ENCODE results near the gene TLX2. TPM values are rescaled to one million over a fixed set of nuclear protein-coding genes. Genes with fewer than 3 reads are reported as not detected.

The TLX2 gene
- total and polyA plus RNA-seq, 2 of the 8 experiments (the other 6 are each of a cell fraction or from before 2014, with no cell fraction given), result 0.06 to 0.17 TPM

DNA sequence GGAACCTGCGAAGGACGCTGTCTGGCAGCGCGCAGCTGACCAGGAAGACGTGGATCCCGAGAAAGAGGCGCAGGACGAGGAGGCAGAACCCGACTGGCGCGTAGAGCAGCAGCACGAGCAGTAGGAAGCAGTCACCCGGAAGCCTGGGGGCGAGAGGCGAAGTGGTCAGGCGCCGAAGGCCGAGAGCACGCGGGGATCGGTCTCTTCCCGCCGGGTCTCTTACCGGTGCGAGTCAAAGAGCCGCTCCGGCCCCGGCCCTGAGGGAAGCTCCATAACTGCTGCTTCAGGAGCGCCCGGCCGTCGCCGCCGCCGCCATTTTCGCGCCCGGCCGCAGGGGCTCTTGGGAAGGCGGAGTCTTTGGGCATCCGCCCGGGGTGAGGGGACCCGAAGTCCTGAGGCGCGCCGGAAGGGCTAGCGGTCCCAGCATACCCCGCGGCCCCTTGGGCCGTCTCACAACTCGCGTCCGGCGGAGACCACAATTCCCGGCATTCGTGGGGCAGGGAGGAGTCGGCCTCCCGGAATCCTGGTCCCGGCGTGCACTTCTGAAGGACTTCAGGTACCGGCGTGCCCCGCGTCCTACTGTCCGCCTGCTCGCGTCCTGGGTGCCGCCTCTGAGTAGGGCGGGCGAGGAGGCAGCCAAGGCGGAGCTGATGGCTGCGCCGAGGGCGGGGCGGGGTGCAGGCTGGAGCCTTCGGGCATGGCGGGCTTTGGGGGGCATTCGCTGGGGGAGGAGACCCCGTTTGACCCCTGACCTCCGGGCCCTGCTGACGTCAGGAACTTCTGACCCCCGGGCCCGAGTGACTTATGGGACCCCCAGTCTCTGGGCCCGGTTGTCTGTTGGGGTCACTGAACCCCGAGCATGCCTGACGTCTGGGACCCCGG lies 15.3 kb downstream of the TLX2 start, which contains the start of the genes AUP1 and HTRA2 (continued):
- peak; percentile 74 for TF ChIP-seq TEAD4 (IDR thresholded peaks at IDR 0.05; ENCODE audit: low read depth, low read length)
- TF ChIP-seq KDM4A (IDR thresholded peaks at IDR 0.05; ENCODE audit: low read depth, low read length, severe bottlenecking), result peak; percentile 88
- peak; percentile 85 for TF ChIP-seq SIX5 (IDR thresholded peaks at IDR 0.05; ENCODE audit: low read depth, low read length)

Measured in H1 (cell line).